Left lung (tissue), 10 donors: Measurements from ENCODE around the gene C8A. TPM values are rescaled to one million over a fixed set of nuclear protein-coding genes. Genes with fewer than 3 reads are reported as not detected.

Source experiments
- ATAC-seq: fragments of 200-7000 bp; cut with Tn5 transposase; one replicate; pipeline ENCODE4 v1.9.1; 2020; ENCODE audit warnings: moderate library complexity
- DNase-seq, 4 donors: peaks; one replicate each; pipeline ENCODE4 v3.0.0-alpha.2; 2013 to 2020
- H3K27ac ChIP-seq, 2 donors: fragments of 200-600 bp; sonication (generic) in 1 of 2; one replicate each; pipeline versions ENCODE4 v1.5.0 to v1.8.0; 2020 to 2021
- H3K27me3 ChIP-seq, 2 donors: fragments of 200-600 bp; sonication (generic) in 1 of 2; one replicate each; pipeline versions ENCODE4 v1.5.0 to v1.8.0; 2020 to 2021
- H3K36me3 ChIP-seq, 2 donors: fragments of 200-600 bp; sonication (generic) in 1 of 2; one replicate each; pipeline versions ENCODE4 v1.5.0 to v1.8.0; 2020 to 2021
- H3K4me1 ChIP-seq, 2 donors: fragments of 200-600 bp; one replicate each; pipeline ENCODE4 v1.8.0; 2021
- H3K4me3 ChIP-seq, 2 donors: fragments of 200-600 bp; sonication (generic) in 1 of 2; one replicate each; pipeline versions ENCODE4 v1.5.0 to v1.8.0; 2020 to 2021; ENCODE audit warnings: mild to moderate bottlenecking in 1 of 2
- H3K9me3 ChIP-seq, 2 donors: fragments of 200-600 bp; sonication (generic) in 1 of 2; one replicate each; pipeline versions ENCODE4 v1.5.0 to v1.8.0; 2020 to 2021
- CTCF ChIP-seq, 2 donors: fragments of 200-600 bp; sonication (generic) in 1 of 2; IDR thresholded peaks; one replicate each; pipeline versions ENCODE4 v1.5.0 to v1.8.0; 2021; ENCODE audit warnings: antibody characterized with exemption in 2 of 2
- intact Hi-C, 2 donors: fragments of 100-400 bp; cut with DNase I; formaldehyde crosslinking; loops; one replicate each; pipeline versions ENCODE4 v1.11.2 to v1.14.2; 2022
- polyA plus RNA-seq, 6 donors: library from polyadenylated mRNA; unstranded; fragments of 120-200 nt; gene quantifications; one replicate each; pipeline ENCODE4 v1.2.1, GENCODE V29; 2013; ENCODE audit not compliant: insufficient read length in 6 of 6
- total RNA-seq, 2 donors: library from RNA; stranded (reverse); fragmentation: NEBNext Ultra II Directional; extraction: Animal tissue kit (Norgen Biotek cat#: 25700); gene quantifications; one replicate each; pipeline ENCODE4 v1.2.1, GENCODE V29; 2021
- donor health status: DM: no; HTN: yes; CAD: no.
- donor health status: DM: no; HTN: no; CAD: no.

The C8A gene
- total and polyA plus RNA-seq, 8 donors, result 0.09 TPM; not detected in 7

- Histone ChIP-seq H3K4me1 (no peaks in the 10 kb centered on the region), H3K27me3 (no peaks in the 10 kb centered on the region), H3K36me3 (no peaks in the 10 kb centered on the region), H3K4me3 (no peak overlapping the region), H3K9me3 (no peaks in the 10 kb centered on the region), H3K27ac (no peak overlapping the region)
- no peak for DNase-seq
- intact Hi-C loops, result no loop called here
- no peak for TF ChIP-seq CTCF (IDR thresholded peaks at IDR 0.05)
- no peak for ATAC-seq
These were observed 76.6 kb downstream of the C8A start for GRCh38 chr1:56931211-56931610.

- no peak for TF ChIP-seq CTCF (IDR thresholded peaks at IDR 0.05)
- DNase-seq, result no peak
- no peaks in the 10 kb centered on the region for H3K4me1 ChIP-seq
These were observed 77.1 kb downstream of the C8A start for GRCh38 chr1:56931686-56932085.

GRCh38 chr1:56933161-56933560 lies 78.6 kb downstream of the C8A start:
- no peak for DNase-seq
- Histone ChIP-seq H3K4me1 (no peaks in the 10 kb centered on the region), H3K27ac (no peak overlapping the region), H3K36me3 (no peaks in the 10 kb centered on the region), H3K9me3 (no peaks in the 10 kb centered on the region), H3K4me3 (no peak overlapping the region), H3K27me3 (no peaks in the 10 kb centered on the region)
- no peak for ATAC-seq
- TF ChIP-seq CTCF (IDR thresholded peaks at IDR 0.05), result no peak
- intact Hi-C loops, result no loop called here

More at GRCh38 chr1:56931686-56932085, 77.1 kb downstream of the C8A start:
- Histone ChIP-seq H3K9me3 (no peaks in the 10 kb centered on the region), H3K27me3 (no peaks in the 10 kb centered on the region), H3K4me3 (no peak overlapping the region), H3K36me3 (no peaks in the 10 kb centered on the region), H3K27ac (no peak overlapping the region)
- no peak for ATAC-seq
- intact Hi-C loops, result no loop called here

- no peaks in the 10 kb centered on the region for H3K9me3 ChIP-seq
- no peaks in the 10 kb centered on the region for H3K36me3 ChIP-seq
- DNase-seq, result no peak
- no peak overlapping the region for H3K27ac ChIP-seq
- no peak for ATAC-seq
- no peaks in the 10 kb centered on the region for H3K4me1 ChIP-seq
- H3K4me3 ChIP-seq, result no peak overlapping the region
- TF ChIP-seq CTCF (IDR thresholded peaks at IDR 0.05), result no peak
- H3K27me3 ChIP-seq, result no peaks in the 10 kb centered on the region
- intact Hi-C loops, result no loop called here
These were observed 79.0 kb downstream of the C8A start for GRCh38 chr1:56933606-56934005.

- Histone ChIP-seq H3K36me3 (no peaks in the 10 kb centered on the region), H3K27ac (no peak overlapping the region), H3K9me3 (no peaks in the 10 kb centered on the region), H3K4me3 (no peak overlapping the region), H3K4me1 (no peaks in the 10 kb centered on the region), H3K27me3 (no peaks in the 10 kb centered on the region)
- TF ChIP-seq CTCF (IDR thresholded peaks at IDR 0.05), result no peak
- ATAC-seq (no peak), DNase-seq (no peak)
- intact Hi-C loops, result no loop called here
These were observed 79.9 kb downstream of the C8A start for GRCh38 chr1:56934430-56935060.
